CD14-positive monocyte (primary cell): ENCODE measurements around the gene SNCAIP. TPM values are rescaled to one million over a fixed set of nuclear protein-coding genes. Genes with fewer than 3 reads are reported as not detected.

ENCODE experiments used
- DNase-seq, 3 donors: peaks; one replicate each; pipeline ENCODE4 v3.0.0-alpha.2; 2011 to 2022
- H2AFZ ChIP-seq: 2 replicates; pipeline ENCODE4 v1.6.0; 2012; ENCODE audit warnings: mild to moderate bottlenecking, low read depth, low read length, inconsistent platforms; ENCODE audit not compliant: insufficient read depth, poor library complexity, severe bottlenecking
- H3K27ac ChIP-seq, 2 donors: 1 replicate in 1 of 2; 2 replicates in 1 of 2; pipeline ENCODE4 v1.5.1; 2012 to 2013; ENCODE audit warnings: low read length in 2 of 2, control low read depth in 1 of 2, inconsistent platforms in 1 of 2, low read depth in 1 of 2, mild to moderate bottlenecking in 1 of 2
- H3K27me3 ChIP-seq, 2 donors: one replicate each; pipeline versions ENCODE4 v1.6.0 to v1.6.1; 2011 to 2013; ENCODE audit warnings: low read length in 2 of 2; ENCODE audit not compliant: control insufficient read depth in 2 of 2, insufficient read depth in 2 of 2
- H3K36me3 ChIP-seq, 2 donors: replicated peaks in 1 of 2; 1 replicate in 1 of 2; 2 replicates in 1 of 2; pipeline versions ENCODE4 v1.5.1 to v1.6.1; 2012 to 2013; ENCODE audit warnings: low read length in 2 of 2, control low read depth in 1 of 2, inconsistent platforms in 1 of 2, mild to moderate bottlenecking in 1 of 2; ENCODE audit not compliant: insufficient read depth in 2 of 2, control insufficient read depth in 1 of 2
- H3K4me1 ChIP-seq, 2 donors: 1 replicate in 1 of 2; 2 replicates in 1 of 2; pipeline versions ENCODE4 v1.5.1 to v1.6.1; 2012 to 2013; ENCODE audit warnings: low read length in 2 of 2, control low read depth in 1 of 2, inconsistent platforms in 1 of 2, mild to moderate bottlenecking in 1 of 2, moderate library complexity in 1 of 2; ENCODE audit not compliant: insufficient read depth in 2 of 2, control insufficient read depth in 1 of 2
- H3K4me2 ChIP-seq: replicated peaks from 2 replicates; pipeline ENCODE3; 2012; ENCODE audit warnings: low read length, moderate library complexity, mild to moderate bottlenecking; ENCODE audit not compliant: poor library complexity, severe bottlenecking; ENCODE audit errors: extremely low read depth
- H3K4me3 ChIP-seq, 3 experiments: fragments of 200-600 bp in 1 of 3; sonication (generic) in 1 of 3; replicated peaks in 1 of 3; 1 replicate in 2 of 3; 2 replicates in 1 of 3; pipeline ENCODE4 v1.5.1; 2011 to 2013; ENCODE audit warnings: low read length in 3 of 3, mild to moderate bottlenecking in 3 of 3, control low read depth in 2 of 3, low read depth in 2 of 3, inconsistent platforms in 1 of 3, moderate library complexity in 1 of 3
- H3K79me2 ChIP-seq: 2 replicates; pipeline ENCODE4 v1.6.0; 2012; ENCODE audit warnings: mild to moderate bottlenecking, control low read depth, inconsistent platforms, low read length, moderate library complexity; ENCODE audit not compliant: insufficient read depth
- H3K9ac ChIP-seq: 2 replicates; pipeline ENCODE4 v1.6.0; 2017; ENCODE audit warnings: low read length, mild to moderate bottlenecking; ENCODE audit not compliant: insufficient read depth, poor library complexity, severe bottlenecking
- H3K9me3 ChIP-seq, 2 donors: replicated peaks in 1 of 2; 1 replicate in 1 of 2; 2 replicates in 1 of 2; pipeline versions ENCODE4 v1.5.1 to v1.6.1; 2012 to 2013; ENCODE audit warnings: low read length in 2 of 2, control low read depth in 1 of 2; ENCODE audit not compliant: control insufficient read depth in 1 of 2, insufficient read depth in 1 of 2
- H4K20me1 ChIP-seq: 2 replicates; pipeline ENCODE4 v1.6.0; 2012; ENCODE audit warnings: mild to moderate bottlenecking, low read length, control low read depth, moderate library complexity; ENCODE audit not compliant: insufficient read depth
- H3K27ac Mint-ChIP-seq, 7 donors: one replicate each; pipeline ENCODE4 v1.8.0; 2020; ENCODE audit warnings: mild to moderate bottlenecking in 7 of 7, mixed read lengths in 7 of 7, moderate library complexity in 6 of 7, inconsistent platforms in 2 of 7
- H3K27me3 Mint-ChIP-seq, 3 donors: one replicate each; pipeline ENCODE4 v1.8.0; 2021 to 2022; ENCODE audit warnings: low read depth in 3 of 3, mild to moderate bottlenecking in 3 of 3, mixed read lengths in 3 of 3, moderate library complexity in 3 of 3, inconsistent platforms in 1 of 3
- H3K36me3 Mint-ChIP-seq, 2 donors: one replicate each; pipeline ENCODE4 v1.8.0; 2020; ENCODE audit warnings: mixed read lengths in 2 of 2, inconsistent platforms in 1 of 2, mild to moderate bottlenecking in 1 of 2
- H3K4me1 Mint-ChIP-seq: one replicate; pipeline ENCODE4 v1.8.0; 2020; ENCODE audit warnings: mild to moderate bottlenecking, mixed read lengths
- H3K4me3 Mint-ChIP-seq, 2 donors: one replicate each; pipeline ENCODE4 v1.8.0; 2020; ENCODE audit warnings: mild to moderate bottlenecking in 2 of 2, mixed read lengths in 2 of 2, moderate library complexity in 1 of 2
- H3K9me3 Mint-ChIP-seq, 7 donors: one replicate each; pipeline ENCODE4 v1.8.0; 2020 to 2022; ENCODE audit warnings: mixed read lengths in 7 of 7, mild to moderate bottlenecking in 6 of 7, moderate library complexity in 6 of 7, inconsistent platforms in 2 of 7
- CTCF ChIP-seq: fragments of 200-600 bp; IDR thresholded peaks from one replicate; pipeline ENCODE4 v1.8.0; 2022; ENCODE audit warnings: antibody characterized with exemption, mild to moderate bottlenecking
- WGBS: methylation state at CpG from one replicate; pipeline ENCODE4 v1.1.5; 2013; ENCODE audit warnings: missing lambda C conversion rate; ENCODE audit not compliant: insufficient coverage; 5-methylcytosine and 5-hydroxymethylcytosine counted together
- intact Hi-C, 2 donors: fragments of 100-400 bp; cut with micrococcal nuclease; formaldehyde crosslinking; loops; one replicate each; pipeline versions ENCODE4 v1.15.0 to v1.15.1; 2023
- polyA plus RNA-seq, 3 donors: library from polyadenylated mRNA; depleted of rRNA in 1 of 3; unstranded in 2 of 3; stranded (reverse) in 1 of 3; fragments of 300-500 nt in 2 of 3; fragments of >200 nt in 1 of 3; fragmentation: Illumina TruSeq in 2 of 3; gene quantifications; 1 replicate in 2 of 3; 2 replicates in 1 of 3; pipeline ENCODE4 v1.2.3, GENCODE V29; 2012 to 2021

SNCAIP gene
- polyA plus RNA-seq, 3 donors, result not detected

GRCh38 chr5:122500245-122501088 is 188.4 kb downstream of the SNCAIP start:
- H3K27me3 ChIP-seq, result no peaks in the 10 kb centered on the region
- H2AFZ ChIP-seq, result no peak overlapping the region
- H3K9me3 ChIP-seq, result no peaks in the 10 kb centered on the region
- intact Hi-C loops, result no loop called here
- no peaks in the 10 kb centered on the region for H3K36me3 ChIP-seq
- no peak overlapping the region for H3K9ac ChIP-seq
- no peaks in the 10 kb centered on the region for H4K20me1 ChIP-seq
- no peaks in the 10 kb centered on the region for H3K79me2 ChIP-seq
- no peaks in the 10 kb centered on the region for H3K4me1 ChIP-seq
- TF ChIP-seq CTCF, result no peak
- Mint-ChIP-seq H3K36me3 (no peaks in the 10 kb centered on the region), H3K27me3 (peaks cover 1 to 6% (median 3%) of the 10 kb centered on the region in 3 donors), H3K4me3 (no peak overlapping the region), H3K9me3 (peaks cover 0 to 3% (median 0%) of the 10 kb centered on the region in 7 donors), H3K4me1 (no peaks in the 10 kb centered on the region), H3K27ac (no peak overlapping the region)
- H3K27ac ChIP-seq, result no peak overlapping the region
- H3K4me2 ChIP-seq, result no peak overlapping the region
- no peak for DNase-seq
- H3K4me3 ChIP-seq, result no peak overlapping the region
- 37% methylated on average over 5 of the region's 12 CpGs for WGBS

GRCh38 chr5:122501089-122501435 is 189.0 kb downstream of the SNCAIP start:
- WGBS, result 40% methylated on average over 1 of the region's 2 CpGs

More at GRCh38 chr5:122501089-122501435, 189.0 kb downstream of the SNCAIP start:
- Mint-ChIP-seq H3K36me3 (no peaks in the 10 kb centered on the region), H3K9me3 (no peaks in the 10 kb centered on the region), H3K27ac (no peak overlapping the region), H3K27me3 (peaks cover 1 to 5% (median 3%) of the 10 kb centered on the region in 3 donors), H3K4me1 (no peaks in the 10 kb centered on the region), H3K4me3 (no peak overlapping the region)
- Histone ChIP-seq H3K4me3 (no peak overlapping the region), H3K9me3 (no peaks in the 10 kb centered on the region), H2AFZ (no peak overlapping the region), H3K9ac (no peak overlapping the region), H3K4me2 (no peak overlapping the region), H3K27me3 (no peaks in the 10 kb centered on the region), H4K20me1 (no peaks in the 10 kb centered on the region), H3K27ac (no peak overlapping the region), H3K36me3 (no peaks in the 10 kb centered on the region), H3K79me2 (no peaks in the 10 kb centered on the region), H3K4me1 (no peaks in the 10 kb centered on the region)
- intact Hi-C loops, result no loop called here
- no peak for DNase-seq
- no peak for TF ChIP-seq CTCF
